Skin epidermis (tissue), 12 donors: ENCODE results near the gene GPR141.
"Not testable (repeated sequence)": the region's sequence is repeated elsewhere in the genome, so short reads cannot be mapped to it uniquely, and the experiment has no call there.

Experiments used
- H3K27ac ChIP-seq, 21 experiments: fragments of 200-600 bp; sonication (generic) in 11 of 21; one replicate each; pipeline ENCODE4 v1.5.0; 2020; ENCODE audit warnings: mild to moderate bottlenecking in 3 of 21, inconsistent platforms in 2 of 21, moderate library complexity in 2 of 21
- H3K4me3 ChIP-seq, 7 experiments: fragments of 200-600 bp; sonication (generic) in 2 of 7; one replicate each; pipeline ENCODE4 v1.5.0; 2020; ENCODE audit warnings: inconsistent platforms in 2 of 7, mild to moderate bottlenecking in 2 of 7, moderate library complexity in 1 of 7

GPR141 gene

DNA sequence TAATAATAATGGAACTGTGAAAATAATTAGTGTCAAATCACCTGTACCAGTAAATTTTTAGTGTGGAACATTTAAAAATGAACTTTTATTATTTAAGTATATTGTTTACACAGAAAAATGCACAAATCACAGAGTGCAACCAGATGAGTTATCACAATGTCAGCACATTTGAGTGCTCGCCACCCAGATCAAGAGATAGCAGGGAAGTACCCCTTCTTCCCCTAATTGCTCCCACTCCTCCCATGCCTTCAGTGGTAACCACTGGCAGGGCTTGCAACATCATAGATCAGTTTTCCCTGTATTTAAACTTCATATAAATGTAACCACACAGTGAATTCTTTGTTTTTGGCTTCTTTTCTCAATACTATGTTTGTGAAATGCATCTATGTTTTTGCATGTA, 7.8 kb upstream of the GPR141 start:
- Histone ChIP-seq H3K4me3 (no peak overlapping the region), H3K27ac (no peak overlapping the region)

DNA sequence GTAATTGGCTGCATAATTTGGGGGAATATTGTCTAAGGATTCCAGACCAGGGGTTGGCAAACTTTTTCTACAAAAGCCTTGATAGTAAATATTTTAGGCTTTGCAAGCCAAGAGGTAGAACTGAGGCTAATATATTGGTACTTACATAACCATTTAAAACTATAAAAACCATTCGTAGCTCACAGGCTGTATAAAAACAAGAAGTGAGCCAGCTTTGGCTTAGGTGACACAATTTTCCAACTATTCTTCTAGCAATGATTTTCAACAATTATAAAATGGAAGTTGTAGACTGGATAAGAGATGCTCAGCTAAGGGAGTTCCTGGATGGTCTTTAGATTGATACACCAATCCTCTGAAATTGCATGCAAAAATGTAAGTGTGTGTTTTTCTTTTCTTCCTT, 1.4 kb downstream of the GPR141 start:
- peak overlapping the region in 2 of 7 experiments; percentile 3 to 8 for H3K4me3 ChIP-seq
- H3K27ac ChIP-seq: peak overlapping the region in 2 of 21 experiments; percentile 44 to 64

DNA sequence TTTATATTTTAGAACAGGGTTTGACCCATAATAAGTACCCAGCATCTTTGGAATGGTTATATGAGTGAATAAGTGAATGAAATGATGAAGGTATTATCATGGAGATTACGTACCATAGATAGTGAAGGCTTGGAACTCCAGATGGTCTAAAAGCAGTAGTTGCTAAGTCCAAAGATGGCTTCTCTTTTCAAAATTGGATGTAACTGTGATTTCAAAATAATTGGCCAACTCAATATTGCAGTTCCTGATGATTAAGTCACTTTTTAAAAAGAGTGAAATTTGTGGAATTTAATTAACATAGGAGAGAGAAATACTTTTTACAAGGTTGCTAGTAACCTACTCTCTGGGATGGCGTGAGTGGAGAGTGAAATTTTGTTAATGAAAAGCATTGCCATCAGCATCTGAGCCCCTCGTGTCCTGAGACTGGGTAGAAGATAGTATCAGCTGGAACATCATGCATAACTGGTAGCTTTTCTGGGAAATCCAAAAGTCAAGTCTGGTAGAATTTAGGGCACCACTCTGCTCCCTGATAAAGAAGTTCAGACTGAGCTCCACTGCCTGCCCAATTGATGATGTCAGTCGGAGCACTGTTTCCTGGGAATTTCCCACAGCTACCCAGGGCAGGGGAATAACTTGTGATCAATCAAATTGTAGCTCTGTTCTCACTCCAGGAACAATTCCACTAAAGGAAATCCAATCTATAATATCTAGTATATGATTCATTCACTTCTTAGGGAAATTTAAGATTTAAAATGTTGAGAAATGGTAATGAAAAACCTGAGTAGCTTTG, 3.2 kb downstream of the GPR141 start:
- no peak overlapping the region for H3K4me3 ChIP-seq
- no peak overlapping the region for H3K27ac ChIP-seq

- Histone ChIP-seq H3K4me3 (no peak overlapping the region), H3K27ac (peak overlapping the region in 2 of 21 experiments; percentile 39 to 61)
Observed at GRCh38 chr7:37690206-37690605, 6.6 kb downstream of the GPR141 start.

DNA sequence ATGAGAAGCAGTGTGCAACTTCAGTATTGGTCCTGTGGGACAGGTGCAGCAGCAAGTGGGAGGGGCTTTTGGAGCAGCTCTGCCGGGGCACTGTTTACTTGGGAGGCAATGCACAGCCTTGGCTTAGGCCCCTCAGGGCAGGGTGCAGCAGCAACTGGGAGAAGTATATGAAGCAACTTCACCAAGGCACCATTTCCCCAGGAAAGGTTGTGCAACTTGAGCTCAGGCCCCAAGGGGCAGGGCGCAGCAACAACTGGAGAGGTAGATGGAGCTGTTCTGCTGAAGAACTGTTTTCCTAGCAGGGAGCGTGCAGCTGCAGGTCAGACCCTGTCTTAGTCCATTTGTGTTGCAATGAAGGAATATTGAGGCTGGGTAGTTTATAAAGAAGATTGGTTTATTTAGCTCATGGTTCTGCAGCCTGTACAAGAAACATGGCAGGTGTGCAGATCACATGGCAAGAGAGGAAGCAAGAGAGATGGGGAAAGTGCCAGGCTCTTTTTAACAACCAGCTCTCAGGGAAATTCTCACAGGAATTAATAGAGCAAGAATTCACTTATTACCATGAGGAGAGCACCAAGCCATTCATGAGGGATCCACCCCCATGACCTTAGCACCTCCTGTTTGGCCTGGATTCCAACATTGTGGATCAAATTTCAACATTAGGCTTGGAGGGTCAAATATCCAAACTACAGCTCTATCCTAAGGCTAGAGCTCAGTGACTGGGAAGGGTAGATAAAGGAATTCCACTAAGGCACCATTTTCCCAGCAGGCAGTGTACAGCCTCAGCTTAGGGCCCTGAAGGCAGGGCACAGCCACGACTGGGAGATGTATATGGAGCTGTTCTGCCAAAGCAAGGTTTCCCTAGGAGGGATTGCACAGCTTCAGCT, 10.9 kb downstream of the GPR141 start:
- H3K4me3 ChIP-seq: no peak overlapping the region
- peak overlapping the region in 1 of 21 experiments; percentile 6 for H3K27ac ChIP-seq

- Histone ChIP-seq H3K4me3 (no peak overlapping the region), H3K27ac (no peak overlapping the region)
Observed at GRCh38 chr7:37698276-37698675, 14.7 kb downstream of the GPR141 start.

DNA sequence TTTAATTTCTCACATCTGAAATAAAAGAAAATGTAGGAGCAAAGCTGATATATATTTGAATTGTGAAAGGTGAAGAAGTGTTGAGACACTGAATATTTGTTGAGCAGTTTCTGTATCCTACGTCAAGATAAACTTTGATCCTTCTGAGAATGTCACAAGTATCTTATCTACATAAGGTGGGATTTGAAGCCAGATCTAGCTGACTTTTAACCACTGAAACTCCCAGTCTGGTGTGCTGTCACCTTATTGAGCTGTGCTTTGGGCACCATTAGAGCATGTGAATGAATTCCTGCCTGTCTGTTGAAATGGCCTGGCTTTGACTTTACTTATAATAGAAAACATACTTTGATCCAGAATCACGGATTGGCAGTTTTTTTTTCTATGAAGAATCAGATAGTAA, 15.2 kb downstream of the GPR141 start:
- Histone ChIP-seq H3K4me3 (no peak overlapping the region), H3K27ac (no peak overlapping the region)

DNA sequence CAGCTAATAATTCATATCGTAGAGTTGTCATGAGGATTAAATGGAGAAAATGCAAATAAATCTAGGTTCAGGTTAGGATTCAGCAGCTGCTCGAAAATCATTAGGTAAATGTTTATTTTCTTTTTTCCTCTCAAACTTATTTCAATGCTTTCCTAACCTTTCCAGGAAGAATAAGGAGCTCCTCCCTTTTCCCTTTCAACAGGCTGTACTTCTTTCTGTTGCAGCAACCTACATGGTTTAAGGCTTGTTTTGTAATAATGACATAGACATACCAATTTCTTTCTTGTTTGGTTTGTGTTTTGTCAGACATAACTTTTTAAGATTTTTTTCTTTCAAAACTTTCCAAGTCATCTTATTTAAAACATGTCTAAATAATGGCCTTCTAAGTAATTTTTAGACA, 18.2 kb downstream of the GPR141 start:
- H3K27ac ChIP-seq: no peak overlapping the region

DNA sequence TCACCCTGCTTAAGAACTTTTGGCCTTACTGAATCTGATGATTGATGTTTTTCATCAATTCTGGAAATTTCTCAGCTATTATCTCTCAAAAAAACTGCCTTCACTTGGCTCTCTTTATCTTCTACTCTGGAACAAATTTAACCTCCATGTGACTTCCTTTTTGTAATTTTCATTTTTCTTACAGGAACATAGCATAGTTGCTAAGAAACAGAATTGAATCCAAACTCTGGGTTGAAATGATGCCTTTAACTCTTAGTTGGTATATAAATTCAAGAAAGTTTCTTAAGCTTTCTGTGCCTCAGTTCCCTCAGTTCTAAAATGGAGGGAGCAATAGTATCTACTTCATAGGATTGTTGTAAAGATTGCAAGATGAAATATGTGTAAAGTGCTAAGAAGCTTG, 19.8 kb downstream of the GPR141 start:
- no peak overlapping the region for H3K4me3 ChIP-seq
- H3K27ac ChIP-seq: no peak overlapping the region

More for the DNA sequence above, 18.2 kb downstream of the GPR141 start:
- no peak overlapping the region for H3K4me3 ChIP-seq

GRCh38 chr7:37704328-37704833, 20.8 kb downstream of the GPR141 start:
- H3K4me3 ChIP-seq, H3K27ac ChIP-seq: not testable (repeated sequence)

GRCh38 chr7:37705976-37706375, 22.4 kb downstream of the GPR141 start:
- H3K27ac ChIP-seq: peak overlapping the region in 1 of 21 experiments; percentile 3
- H3K4me3 ChIP-seq: no peak overlapping the region

GRCh38 chr7:37706804-37707203, 23.2 kb downstream of the GPR141 start:
- Histone ChIP-seq H3K4me3 (no peak overlapping the region), H3K27ac (no peak overlapping the region)

- no peak overlapping the region for H3K27ac ChIP-seq
- no peak overlapping the region for H3K4me3 ChIP-seq
Observed at GRCh38 chr7:37707754-37708485, 24.4 kb downstream of the GPR141 start.

- Histone ChIP-seq H3K4me3 (no peak overlapping the region), H3K27ac (no peak overlapping the region)
Observed at GRCh38 chr7:37709631-37710509, 26.3 kb downstream of the GPR141 start.

DNA sequence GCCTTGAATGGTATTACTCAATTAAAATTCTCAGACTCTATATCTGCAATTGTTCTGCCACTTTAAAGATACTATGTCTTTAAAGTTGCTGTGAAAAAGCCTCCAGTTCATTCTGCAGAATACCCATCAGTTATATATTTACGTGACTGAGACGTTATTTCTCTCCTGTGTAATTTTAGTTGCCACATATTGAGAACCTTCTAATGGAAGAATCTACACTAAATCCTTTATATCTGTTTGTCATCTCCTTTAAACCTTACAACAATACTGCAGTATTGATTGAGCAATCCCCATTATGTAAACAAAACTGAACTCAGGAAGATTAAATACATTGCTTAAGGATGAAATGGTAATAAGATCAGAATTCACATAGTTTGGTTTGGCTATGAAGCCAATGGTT, 30.0 kb downstream of the GPR141 start:
- Histone ChIP-seq H3K4me3 (no peak overlapping the region), H3K27ac (no peak overlapping the region)

DNA sequence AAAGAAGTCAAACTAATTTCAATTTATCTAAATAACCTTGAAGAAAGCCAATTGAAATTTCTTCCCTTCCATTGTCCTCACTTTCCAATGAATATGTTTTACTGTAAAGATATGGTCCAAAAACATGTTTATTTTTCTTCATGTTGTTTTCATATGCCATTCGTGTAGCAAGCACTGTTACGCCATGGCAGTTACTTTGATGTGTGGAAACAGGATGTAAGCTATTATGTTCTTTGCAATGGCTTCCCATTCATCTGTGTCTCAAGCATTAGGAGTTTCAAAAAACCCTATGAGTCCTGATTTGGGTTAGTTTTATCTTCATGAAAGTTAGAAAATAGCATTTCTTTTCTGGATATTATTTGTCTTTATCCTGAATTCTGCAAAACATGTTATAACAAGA, 31.0 kb downstream of the GPR141 start:
- H3K4me3 ChIP-seq: no peak overlapping the region
- no peak overlapping the region for H3K27ac ChIP-seq

GRCh38 chr7:37718585-37718984, 35.0 kb downstream of the GPR141 start:
- Histone ChIP-seq H3K4me3 (no peak overlapping the region), H3K27ac (no peak overlapping the region)

GRCh38 chr7:37719077-37719476, 35.5 kb downstream of the GPR141 start:
- Histone ChIP-seq H3K27ac (no peak overlapping the region), H3K4me3 (no peak overlapping the region)

DNA sequence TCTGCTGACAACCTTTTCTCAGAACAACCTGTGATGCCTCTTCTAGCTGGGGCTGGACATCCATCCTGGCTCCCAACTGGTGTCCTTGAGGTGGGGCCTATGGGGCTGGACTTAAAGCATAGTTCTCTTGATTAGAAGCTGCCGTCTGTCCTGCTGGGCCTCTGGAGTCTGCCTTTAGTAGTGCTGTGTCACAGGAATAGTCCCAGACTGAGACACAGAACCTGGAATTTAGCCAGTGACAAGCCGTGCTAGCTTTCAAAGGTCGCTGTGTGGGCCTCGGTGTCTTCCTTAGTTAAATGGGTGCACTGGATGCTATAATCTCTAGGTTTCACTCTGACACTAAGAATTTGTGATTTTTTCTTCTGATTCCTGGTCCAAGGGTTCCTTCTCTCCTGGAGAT, 41.2 kb downstream of the GPR141 start:
- H3K27ac ChIP-seq: no peak overlapping the region
- H3K4me3 ChIP-seq: no peak overlapping the region
